ENCODE results near the gene POGK.

Gene POGK

DNA sequence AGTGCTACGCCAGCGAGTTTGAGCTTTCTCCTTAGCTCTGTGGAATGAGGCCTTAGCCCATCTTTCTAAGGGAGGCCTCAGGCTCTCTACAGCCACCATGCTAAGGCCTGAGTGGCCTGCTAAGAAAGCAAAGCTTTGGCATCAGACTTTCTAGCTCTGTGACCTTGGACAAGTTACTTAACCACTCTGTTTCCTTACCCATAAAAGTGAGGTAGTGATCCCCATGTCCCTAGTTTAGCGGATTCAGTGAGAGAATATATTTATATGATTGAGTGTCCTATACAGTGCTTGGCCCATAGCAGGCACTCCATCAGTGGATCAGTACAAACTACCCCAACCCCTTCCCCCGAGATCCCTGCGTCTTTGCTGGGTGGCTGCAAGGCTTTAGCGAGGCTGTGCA, 4.0 kb downstream of the POGK start:
- TF ChIP-seq CTCF (IDR thresholded peaks at IDR 0.05; ENCODE audit: insufficient read depth, missing control alignments), result no peak
- DNase-seq (ENCODE audit: insufficient read length, low spot score) (no peak), FAIRE-seq (no peak)

GRCh38 chr1:166843769-166844596, 4.7 kb downstream of the POGK start:
- DNase-seq (ENCODE audit: insufficient read length, low spot score) (no peak), FAIRE-seq (no peak)

GRCh38 chr1:166844791-166845190, 5.5 kb downstream of the POGK start:
- no peak for TF ChIP-seq CTCF (IDR thresholded peaks at IDR 0.05; ENCODE audit: insufficient read depth, missing control alignments)
- DNase-seq (ENCODE audit: insufficient read length, low spot score) (no peak), FAIRE-seq (no peak)

More at GRCh38 chr1:166843769-166844596, 4.7 kb downstream of the POGK start:
- no peak for TF ChIP-seq CTCF (IDR thresholded peaks at IDR 0.05; ENCODE audit: insufficient read depth, missing control alignments)

- FAIRE-seq (no peak), DNase-seq (ENCODE audit: insufficient read length, low spot score) (no peak)
- no peak for TF ChIP-seq CTCF (IDR thresholded peaks at IDR 0.05; ENCODE audit: insufficient read depth, missing control alignments)
Measured at GRCh38 chr1:166848193-166848592, 8.9 kb downstream of the POGK start.

GRCh38 chr1:166849135-166849534, 9.9 kb downstream of the POGK start:
- TF ChIP-seq CTCF (IDR thresholded peaks at IDR 0.05; ENCODE audit: insufficient read depth, missing control alignments), result no peak
- FAIRE-seq (no peak), DNase-seq (ENCODE audit: insufficient read length, low spot score) (no peak)

- FAIRE-seq (no peak), DNase-seq (ENCODE audit: insufficient read length, low spot score) (no peak)
- TF ChIP-seq CTCF (IDR thresholded peaks at IDR 0.05; ENCODE audit: insufficient read depth, missing control alignments), result no peak
Measured at GRCh38 chr1:166852918-166853317, 13.6 kb downstream of the POGK start.

- TF ChIP-seq CTCF (IDR thresholded peaks at IDR 0.05; ENCODE audit: insufficient read depth, missing control alignments), result no peak
- DNase-seq (ENCODE audit: insufficient read length, low spot score), result no peak
Measured at GRCh38 chr1:166855558-166855957, 16.3 kb downstream of the POGK start.

More at GRCh38 chr1:166855558-166855957, 16.3 kb downstream of the POGK start:
- no peak for FAIRE-seq

All from D721Med (cell line).